ENCODE results near the gene RAPGEF6.

DNA sequence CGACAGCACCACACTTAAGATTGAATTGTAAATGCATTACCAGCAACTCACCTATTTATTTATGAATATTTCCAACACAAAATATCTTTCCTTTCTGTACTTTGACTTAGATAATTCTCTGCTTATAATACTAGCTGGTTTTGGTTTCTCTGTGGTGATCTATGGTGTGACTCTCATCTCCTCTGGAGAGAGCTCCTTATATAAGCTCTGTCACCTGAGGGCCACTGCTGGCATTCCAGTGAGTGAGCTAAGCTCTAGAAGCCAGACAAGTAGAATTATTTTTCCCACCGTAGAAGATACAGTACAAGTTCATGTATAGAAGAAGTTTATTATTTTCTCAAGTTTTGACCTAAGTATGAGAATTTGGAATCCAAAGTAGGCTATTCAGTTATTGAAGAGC is 259.7 kb downstream of the RAPGEF6 start:
- TF ChIP-seq CTCF (IDR thresholded peaks at IDR 0.05) (no peak), POLR2A (IDR thresholded peaks at IDR 0.05) (no peak)
